Stimulated activated CD8-positive, alpha-beta memory T cell treated with anti-CD3 and anti-CD28 coated beads, Interleukin-4, amount 100 ng/mL, for 4 hours (primary cell): ENCODE data around the gene ABHD17C.
"Not testable (repeated sequence)": the region's sequence is repeated elsewhere in the genome, so short reads cannot be mapped to it uniquely, and the experiment has no call there.

Experiments
- DNase-seq, 2 donors: peaks; one replicate each; pipeline ENCODE4 v3.0.0-alpha.2; 2020; ENCODE audit warnings: low read depth in 2 of 2, low spot score in 1 of 2

ABHD17C gene

DNA sequence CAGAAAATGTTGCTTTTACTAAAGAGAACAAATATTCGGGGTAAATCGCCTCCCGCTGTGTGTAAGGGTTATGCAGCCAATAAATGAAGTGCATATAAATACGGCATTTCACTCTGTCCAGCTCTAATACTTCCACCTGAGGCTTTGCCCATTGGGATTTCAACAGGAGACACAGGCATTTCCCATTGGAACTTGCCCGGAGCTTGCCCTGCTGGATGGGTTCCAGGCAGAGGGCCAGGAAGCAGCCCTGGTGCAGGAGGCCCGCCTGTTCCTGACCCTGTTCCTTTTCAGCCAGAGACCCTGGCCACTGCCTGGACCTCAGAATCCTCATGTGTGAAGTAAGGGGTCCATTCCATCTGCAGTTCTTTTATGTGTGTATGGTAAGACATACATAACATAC is 66.6 kb downstream of the ABHD17C start:
- no peak for DNase-seq

DNA sequence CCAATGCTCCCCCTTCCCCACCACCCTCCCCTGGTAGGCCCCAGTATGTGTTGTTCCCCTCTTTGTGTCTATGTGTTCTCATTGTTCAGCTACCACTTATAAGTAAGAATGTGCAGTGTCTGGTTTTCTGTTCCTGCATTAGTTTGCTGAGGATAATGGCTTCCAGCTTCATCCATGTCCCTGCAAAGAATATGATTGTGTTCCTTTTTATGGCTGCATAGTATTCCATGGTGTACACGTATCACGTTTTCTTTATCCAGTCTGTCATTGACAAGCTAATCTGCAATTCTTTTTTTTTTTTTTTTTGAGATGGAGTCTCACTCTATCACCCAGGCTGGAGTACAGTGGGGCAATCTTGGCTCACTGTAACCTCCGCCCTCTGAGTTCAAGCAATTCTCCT is 68.1 kb downstream of the ABHD17C start:
- not testable (repeated sequence) for DNase-seq

DNA sequence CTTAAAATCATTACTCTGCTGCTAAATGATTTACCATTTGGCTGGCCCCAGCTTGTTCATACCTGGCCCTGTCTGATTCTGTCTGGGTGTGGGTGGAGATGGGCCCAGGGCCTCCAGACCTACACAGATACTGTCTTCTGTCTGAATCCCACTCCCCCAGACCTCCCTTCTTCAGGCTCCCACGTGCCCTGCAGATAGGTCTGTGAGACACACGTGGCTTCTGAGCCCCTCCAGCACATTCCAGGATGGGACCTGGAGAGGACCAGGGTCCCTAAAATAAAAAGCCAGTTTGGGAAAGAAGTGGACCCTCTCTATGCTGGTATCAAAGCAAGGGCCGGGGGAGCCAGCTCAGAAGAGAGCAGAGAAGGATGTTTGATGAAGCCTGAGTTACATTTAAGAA is 69.4 kb downstream of the ABHD17C start:
- DNase-seq, result no peak

DNA sequence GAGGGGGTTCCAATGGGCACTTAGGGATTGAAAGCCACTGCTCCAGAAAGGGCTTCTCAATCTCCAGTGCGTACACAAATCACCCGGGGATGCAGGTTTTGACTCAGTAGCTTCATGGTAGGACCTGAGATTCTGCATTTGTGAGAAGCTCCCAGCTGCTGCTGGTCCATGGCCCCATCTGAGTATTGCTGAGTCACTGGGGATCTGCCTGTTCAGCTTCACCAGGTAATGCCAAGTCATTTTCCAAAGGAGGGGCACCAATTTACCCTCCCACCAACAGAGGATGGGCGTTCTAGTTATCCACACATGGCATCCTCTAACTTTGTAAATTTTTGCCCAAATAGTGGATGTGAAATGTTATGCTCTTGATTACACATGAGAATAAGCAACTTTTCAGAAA is 71.2 kb downstream of the ABHD17C start:
- no peak for DNase-seq

DNA sequence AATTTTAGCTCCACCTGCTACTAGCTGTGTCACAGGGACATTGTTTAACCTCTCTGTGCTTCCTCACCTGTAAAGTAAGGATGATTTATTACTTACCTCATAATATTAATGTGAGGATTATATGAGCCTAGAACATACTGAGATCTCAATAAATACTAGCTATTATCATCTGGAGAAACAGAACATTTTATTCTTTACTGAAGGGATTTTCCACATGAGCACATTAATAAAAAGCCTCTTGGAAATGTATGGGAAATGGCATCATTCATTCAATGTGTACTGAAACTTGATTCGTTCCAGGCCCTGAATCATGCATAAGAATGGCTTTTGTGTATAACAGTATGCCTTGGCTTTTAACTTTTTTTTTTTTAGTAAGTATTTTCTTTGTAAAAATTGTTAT is 73.0 kb downstream of the ABHD17C start:
- no peak for DNase-seq

DNA sequence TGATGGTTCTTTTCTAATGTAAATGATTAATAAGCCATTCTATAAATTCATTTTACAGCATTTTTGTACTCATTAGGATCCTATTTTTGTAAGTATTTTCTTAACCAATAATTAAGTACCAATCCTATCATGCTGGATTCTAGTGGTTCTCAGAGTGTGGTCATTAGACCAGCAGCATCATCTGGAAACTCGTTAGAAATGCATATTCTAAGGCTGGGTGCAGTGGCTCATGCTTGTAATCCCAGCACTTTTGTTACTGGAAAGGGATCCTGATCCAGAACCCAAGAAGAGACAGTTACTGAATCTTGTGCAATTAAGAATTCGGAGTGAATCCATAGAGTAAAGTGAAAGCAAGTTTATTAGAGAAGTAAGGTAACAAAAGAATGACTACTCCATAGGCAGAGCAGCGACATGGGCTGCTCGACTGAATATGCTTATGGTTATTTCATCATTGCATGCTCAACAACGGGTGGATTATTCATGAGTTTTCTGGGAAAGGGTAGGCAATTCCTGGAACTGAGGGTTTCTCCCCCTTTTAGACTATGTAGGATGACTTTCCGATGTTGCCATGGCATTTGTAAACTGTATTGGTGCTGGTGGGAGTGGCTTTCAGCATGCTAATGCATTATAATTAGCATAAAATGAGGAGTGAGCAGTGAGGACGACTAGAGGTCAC is 74.2 kb downstream of the ABHD17C start:
- DNase-seq, result no peak

DNA sequence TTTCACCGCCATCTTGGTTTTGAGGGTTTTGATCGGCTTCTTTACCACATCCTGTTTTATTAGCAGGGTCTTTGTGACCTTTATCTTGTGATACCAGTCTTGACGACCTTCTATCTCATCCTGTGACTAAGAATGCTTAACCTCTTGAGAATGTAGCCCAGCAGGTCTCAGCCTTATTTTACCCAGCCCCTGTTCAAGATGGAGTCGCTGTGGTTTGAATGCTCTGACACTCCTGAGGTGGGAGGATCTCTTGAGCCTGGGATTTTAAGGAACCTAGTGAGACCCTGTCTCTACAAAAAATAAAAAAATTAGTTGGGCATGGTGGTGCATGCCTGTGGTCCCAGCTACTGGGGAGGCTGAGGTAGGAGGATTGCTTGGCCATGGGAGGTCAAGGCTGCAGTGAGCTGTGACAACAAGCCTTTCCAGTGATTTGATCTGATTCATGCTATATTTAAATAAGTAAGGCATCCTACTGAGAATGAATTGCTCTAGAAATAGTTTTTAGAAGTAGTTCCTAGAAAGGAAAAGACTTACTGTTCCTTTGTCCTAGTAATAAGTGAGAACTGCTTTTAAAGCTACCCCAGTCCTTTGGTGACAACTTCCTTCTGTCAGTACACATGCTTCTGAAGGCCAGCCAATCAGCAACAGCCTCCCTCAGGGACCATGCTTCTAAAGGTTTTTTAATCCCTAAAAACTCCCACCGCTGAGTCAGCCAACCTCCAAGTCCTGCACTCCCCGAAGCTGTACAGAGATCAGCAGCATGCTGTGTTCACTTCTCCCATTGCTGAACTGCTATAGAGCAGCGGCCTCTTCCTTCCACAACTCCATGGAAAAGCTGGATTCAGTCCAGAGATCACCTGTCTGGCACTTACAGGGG is 75.0 kb downstream of the ABHD17C start:
- no peak for DNase-seq

DNA sequence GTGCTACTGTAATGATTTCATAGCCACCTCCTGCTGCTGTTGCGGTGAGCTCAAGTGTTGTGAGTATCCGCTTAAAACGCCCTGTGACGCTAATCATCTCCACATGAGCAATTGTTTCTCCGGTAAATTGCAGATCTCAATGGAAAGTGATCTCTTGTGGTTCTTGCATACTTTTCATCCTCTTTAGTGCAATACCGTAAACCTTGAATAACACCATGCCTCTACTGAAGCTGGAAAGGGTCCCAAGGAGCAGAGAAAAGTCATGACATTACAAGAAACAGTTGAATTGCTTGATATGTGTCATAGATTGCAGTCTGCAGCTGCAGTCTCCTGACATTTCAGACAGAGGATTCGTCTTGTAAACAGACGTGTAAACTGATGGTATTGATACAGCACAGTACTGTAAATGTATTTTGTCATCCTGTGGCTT is 78.0 kb downstream of the ABHD17C start:
- DNase-seq, result no peak

DNA sequence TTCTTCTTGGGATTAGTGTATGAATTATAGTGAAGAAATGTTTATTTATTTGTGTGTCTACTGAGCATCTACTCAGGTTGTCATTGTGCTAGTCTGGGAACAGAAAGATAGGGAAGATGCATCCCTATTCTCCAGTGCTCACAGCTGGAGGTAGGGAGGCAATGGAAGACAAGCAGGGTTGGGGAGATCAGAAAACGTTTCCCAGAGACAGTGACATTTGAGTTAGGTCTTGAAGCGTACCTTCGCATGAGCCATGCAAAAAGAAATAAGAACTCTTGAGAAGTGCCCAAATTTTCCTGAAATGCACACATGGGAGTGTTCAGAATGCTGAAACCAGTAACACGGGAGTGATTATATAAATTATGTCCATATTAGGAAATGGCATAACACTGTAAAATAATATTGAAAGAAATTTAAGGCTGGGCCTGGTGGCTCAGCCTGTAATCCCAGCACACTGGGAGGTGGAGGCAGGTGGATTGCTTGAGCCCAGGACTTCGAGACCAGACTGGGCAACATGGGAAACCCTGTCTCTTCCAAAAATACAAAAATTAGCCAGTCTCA is 78.8 kb downstream of the ABHD17C start:
- DNase-seq, result no peak

DNA sequence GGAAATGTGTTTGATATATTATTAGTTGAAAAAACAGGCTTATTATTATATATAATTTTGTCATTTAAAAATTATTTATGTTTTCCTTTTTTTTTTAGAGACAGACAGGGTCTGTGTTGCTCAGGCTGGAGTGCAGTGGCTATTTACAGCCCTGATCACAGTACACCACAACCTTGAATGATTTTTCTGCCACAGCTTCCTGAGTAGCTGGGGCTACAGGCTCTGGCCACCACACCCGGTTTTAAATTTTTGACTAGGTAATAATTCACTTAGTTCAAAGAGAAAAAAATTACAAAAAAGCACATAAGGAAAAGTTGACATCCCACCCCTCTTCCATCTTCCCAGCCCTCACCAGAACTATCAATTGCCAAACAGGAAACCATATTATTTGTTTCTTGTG is 79.4 kb downstream of the ABHD17C start:
- no peak for DNase-seq

DNA sequence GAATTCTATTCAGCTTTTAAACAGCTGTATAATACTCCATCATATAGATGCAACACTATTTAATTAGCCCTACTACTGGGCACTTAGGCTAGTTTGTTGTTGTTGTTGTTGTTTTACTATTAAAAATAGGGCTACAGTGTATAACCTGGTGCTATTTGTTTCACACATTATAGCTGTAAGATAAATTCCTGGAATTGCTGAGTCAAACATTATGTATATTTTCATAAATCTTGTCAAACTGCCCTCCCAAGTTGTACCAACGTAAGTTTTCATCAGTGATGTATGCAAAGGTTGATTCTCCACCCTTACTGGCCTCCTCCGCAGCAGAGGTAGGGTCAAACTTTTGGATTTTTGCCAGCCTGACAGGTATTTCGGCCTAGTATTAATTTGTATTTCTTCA is 80.2 kb downstream of the ABHD17C start:
- no peak for DNase-seq

DNA sequence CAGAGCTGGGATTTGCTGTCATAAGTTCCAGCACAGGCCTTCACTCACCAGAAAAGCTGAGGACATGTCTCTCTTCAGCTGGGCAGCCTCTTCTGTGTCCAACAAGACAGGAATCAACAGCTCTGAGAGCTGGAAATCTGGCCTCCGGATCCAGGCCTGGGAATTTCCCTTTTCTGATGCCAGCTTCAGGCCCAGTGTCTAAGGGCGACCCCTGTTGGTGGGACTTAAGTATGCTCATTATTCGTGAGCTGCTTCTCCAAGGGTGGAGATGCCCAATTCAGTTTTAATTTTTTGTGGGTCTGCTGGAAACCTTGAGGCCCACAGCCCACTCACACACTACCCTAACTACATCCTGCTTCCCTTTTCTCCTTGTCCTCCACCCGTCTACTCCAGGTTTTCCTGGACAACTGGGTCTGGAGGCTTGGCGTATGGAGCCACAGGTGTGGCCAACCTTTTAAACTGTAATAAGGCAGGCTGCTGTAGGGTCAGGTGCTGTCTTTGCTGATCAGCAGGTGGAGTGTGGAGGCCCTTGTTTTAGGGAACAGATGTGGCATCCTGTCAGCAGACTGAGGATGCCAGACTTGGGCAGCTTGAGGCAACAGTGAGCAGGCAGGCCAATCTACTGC is 81.4 kb downstream of the ABHD17C start:
- peak; percentile 23 to 36 for DNase-seq

DNA sequence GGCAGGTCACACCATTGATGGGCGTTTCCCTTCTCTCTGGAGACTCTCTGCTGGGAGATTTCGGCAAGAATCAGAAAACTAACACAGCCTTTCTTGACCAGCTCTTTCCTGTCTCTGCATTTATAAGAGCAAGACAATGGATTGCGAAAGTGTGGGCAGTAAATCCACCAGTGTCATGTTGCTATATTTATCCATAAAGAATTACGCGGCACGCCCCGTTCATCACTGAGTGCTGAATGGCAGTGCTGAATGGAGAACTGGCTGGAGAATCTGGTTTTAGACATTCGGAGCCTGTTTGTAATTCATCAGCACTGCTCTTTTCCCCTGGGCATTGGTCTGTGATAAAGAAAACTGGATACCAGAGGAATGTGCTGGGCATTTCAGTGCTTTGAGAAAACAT is 82.0 kb downstream of the ABHD17C start:
- DNase-seq, result no peak

DNA sequence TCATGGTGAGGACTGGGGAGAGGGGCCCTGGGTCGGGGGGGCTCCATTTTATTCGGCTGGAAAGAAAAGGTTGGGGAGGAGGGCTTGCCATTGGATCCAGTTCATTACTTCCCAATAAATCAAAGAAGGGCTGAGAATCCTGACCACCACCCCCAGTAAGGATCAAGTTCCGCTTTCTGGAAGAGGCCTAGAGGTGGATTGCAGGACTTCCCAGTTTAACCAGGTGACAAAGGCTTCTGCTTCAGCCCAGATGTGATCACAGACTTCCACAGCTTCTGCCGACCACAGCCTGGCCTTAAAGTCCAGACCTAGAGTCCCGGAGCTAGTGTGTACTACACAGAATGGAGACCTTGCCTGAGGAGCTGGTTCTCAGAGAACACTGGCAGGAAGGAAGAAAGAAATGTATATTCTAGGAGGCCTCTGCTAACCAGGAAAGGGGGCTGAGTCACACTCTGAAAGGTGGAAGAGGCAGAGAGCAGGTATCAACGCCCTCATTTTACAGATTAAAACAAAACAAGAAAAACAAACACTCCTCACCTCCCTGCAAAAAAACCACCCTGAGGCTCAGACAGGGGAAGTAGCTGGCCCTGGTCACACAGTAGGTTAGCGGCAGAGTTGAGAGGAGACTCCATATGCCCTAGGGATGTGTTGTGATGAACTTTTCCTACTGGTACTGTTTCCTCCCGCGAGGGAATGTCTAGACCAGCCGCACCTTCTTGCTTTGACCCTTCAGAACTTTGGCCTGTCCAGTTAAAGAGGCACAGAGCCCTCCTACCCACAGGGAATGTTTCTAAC is 82.9 kb downstream of the ABHD17C start:
- DNase-seq, result no peak

DNA sequence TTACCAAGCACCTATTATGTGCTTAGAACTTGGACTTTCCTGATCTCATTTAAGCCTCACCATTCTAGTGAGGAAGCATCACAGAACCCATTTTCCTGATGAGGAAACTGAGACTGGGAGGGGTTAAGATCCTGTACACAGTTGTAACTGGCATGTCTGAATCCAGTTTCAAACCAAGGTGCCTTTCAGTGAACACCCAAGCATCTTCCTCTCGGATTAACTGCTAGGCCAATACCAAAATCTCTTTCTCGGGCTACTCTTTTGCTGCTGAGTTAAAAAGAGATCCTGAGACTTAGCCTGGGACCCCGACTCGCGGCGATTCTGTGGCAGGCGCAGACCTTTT is 83.5 kb downstream of the ABHD17C start:
- DNase-seq, result no peak

DNA sequence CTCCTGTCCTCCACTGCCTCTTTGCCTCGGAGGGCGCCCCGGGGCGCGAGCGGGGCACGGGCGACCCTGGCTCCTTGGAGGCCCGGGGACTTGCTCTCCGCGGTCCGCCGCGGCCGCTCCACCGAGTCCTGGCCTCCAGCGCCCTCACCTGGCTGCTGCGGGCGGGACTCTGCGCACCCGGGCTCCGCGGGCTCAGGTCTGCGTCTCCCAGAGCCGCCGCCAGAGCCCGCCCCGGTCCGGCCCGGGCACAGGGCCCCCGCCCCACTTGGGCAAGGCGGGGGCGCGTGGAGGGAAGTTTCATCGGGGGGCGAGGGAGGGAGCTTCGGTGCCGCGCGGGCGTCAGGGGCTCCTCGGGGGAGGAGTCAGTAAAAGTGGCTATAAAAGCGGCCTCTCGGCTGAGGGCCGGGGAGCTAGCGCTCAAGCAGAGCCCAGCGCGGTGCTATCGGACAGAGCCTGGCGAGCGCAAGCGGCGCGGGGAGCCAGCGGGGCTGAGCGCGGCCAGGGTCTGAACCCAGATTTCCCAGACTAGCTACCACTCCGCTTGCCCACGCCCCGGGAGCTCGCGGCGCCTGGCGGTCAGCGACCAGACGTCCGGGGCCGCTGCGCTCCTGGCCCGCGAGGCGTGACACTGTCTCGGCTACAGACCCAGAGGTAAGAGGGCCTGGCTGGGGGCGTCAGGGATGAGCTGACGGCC is 84.0 kb downstream of the ABHD17C start, which contains the start of gene CEMIP:
TSS of gene CEMIP (plus strand) at position 407 of the 694 bp plus-strand sequence. CDS start 94,510 bp downstream, outside the sequence.
- no peak for DNase-seq

DNA sequence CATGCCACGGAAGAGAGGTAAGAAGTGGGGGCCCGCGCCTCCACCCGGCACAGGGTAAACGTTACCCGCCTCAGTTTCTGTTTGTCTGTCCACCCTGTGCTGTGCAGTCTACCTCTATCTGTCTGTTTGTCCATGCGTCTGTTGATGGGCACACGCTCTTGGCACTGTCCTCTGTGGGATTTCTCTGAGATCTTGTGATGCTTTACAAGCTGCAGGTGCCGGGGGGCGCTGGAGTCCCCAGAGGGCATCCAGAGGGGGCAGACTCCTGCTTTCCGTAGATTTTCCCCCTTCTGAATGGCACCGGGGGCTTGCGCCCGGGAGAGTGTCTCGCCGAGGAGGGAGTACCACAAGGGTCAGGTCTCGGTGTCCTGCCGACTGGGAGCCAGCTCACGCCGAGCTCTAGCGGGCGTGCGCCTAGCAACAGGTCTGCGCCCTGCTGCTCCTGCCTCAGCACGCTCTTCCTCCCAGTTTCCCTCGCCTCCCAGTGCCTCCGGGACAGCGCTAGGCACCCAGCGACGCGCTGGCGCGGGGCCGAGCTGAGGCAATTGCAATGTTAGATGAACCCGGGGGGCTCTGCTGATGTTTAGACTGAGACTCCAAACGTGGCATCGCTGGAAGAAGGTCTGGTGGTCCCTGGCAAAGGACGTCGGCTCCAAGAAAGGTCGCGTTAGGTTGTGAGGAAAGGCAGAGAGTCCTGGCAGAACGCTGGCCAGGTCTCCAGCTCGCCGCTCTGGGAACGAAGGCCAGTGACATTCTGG is 84.7 kb downstream of the ABHD17C start:
- DNase-seq, result no peak

DNA sequence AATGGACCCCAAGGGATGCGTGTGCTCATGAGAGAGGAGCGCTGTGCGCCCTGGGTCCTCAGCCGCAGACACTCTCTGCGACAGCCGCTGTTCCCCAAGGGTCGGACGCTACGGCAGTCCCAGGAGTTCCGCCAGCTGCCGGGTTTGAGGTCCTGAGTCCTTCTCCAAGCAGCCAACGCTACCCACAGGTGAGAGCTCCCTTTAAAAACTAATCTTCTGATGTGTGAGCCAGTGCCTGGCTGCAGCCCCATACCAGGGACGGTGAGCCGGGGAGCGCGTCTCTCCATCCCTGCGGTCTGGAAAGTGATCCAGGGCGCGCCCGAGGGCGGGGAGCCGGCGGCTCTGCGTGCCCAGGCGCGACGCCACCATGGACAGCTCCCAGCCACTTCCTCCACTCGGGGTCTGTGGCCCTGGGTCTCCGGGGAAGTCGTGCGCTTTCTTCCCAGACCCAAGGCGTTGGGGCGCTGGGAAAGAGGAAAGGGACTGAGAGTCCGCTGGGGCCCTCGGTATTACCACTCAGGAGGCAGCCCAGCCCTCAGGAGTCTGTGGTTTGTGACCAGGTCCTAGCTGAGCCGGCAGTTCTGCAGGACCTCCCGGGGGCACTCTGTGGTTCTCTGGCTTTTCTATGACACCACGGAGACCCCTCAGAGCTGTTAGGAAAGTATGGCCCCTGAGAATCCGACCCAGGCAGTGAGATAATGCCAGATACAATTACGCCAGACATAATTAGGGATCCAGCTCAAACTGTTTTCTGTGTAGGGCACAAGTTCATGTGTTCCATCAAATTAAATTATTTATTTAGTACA is 85.5 kb downstream of the ABHD17C start:
- DNase-seq, result no peak

DNA sequence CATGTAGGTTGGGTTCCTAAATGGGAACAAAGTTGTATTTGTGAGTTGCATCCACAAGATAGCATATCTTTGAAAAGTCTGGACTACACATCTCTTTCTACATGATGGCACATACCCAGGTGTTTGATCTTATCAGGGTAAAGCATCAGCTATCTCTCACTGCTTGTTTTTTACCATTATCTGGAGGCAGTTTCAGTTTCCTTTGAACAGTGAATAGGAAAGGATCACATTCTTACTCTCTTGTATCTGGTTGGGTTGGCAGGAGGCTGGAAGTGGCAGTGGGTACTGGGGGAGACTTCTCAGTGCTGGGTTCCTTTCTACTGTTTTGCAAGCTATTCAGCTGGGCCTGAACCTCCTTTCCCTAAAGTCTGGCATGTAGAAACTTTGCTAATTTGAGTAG is 88.2 kb downstream of the ABHD17C start:
- DNase-seq, result no peak
